Ureter (tissue), 1 donor: ENCODE measurements around the gene PUSL1. TPM values are rescaled to one million over a fixed set of nuclear protein-coding genes. Genes with fewer than 3 reads are reported as not detected.
"Not testable (repeated sequence)": the region's sequence is repeated elsewhere in the genome, so short reads cannot be mapped to it uniquely, and the experiment has no call there.

ENCODE experiments used
- DNase-seq: peaks from one replicate; pipeline ENCODE4 v3.0.0-alpha.2; 2020; ENCODE audit warnings: low spot score
- total RNA-seq: library from RNA; stranded (reverse); gene quantifications from one replicate; pipeline ENCODE4 v1.2.4, GENCODE V29; 2023
- donor health status: DM: yes; HTN: yes; CAD: no.

Gene PUSL1
- total RNA-seq, 1 donor from 2014 or later, result 29.0 TPM

DNA sequence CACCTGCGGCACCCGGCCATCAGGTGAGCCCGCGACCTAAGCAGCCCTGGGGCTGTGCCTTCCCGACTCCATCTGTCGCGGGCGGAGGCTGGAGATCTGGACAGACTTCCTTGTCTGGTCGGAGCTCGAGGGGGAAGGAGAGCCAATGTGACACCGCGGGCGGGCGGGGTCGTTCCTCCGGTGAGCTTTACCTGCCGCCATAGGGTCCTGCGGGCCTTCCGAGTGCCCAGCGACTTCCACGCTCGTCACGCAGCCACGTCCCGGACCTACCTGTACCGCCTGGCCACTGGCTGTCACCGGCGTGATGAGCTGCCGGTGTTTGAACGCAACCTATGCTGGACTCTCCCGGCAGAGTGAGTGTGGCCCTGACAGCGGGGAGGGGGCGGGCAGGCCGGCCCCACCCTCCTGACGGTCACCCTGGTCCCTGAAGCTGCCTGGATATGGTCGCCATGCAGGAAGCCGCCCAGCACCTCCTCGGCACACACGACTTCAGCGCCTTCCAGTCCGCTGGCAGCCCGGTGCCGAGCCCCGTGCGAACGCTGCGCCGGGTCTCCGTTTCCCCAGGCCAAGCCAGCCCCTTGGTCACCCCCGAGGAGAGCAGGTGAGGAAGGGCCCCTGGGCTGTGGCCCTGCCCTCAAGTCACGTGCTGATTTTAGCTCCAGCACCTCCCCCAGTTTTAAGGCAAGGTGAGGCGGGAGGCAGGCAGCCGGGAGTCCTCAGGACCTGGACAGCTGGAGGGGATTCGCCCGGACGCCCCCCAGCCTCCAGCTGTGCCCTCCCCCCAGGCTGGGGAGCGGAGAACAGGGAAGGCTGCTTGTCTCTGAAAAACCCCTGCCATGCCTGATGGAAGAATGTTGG lies 1.1 kb downstream of the PUSL1 start:
- DNase-seq, result peak; percentile 67

DNA sequence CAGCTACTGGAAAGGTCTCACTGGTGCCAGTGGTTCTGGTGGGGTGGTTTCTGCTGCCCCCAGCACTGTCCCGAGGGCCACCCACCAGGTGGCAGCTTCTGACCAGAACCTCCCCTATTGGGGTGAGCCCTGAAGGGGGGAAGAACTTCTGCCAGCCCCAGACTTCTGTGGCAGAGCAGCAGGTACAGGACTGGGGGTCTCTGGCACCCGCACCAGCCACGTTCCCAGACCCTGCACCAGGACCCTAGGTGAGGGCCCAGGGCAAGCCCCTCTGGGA lies 1.6 kb downstream of the PUSL1 start:
- no peak for DNase-seq

DNA sequence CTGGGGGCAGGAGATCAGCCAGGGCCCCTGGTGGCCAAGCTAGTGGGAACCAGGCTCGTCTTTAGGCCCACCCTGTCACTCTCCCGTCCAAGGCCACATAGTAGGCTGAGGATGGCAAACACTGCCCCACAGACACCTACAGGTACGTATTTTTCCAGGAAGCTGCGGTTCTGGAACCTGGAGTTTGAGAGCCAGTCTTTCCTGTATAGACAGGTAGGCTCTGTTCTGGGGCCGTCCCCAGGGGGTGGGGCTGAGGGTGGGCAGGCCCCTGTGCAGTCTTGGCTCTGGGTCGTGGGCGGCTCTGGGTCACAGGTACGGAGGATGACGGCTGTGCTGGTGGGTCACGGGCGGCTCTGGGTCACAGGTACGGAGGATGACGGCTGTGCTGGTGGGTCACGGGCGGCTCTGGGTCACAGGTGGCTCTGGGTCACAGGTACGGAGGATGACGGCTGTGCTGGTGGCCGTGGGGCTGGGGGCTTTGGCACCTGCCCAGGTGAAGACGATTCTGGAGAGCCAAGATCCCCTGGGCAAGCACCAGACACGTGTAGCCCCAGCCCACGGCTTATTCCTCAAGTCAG lies 2.2 kb downstream of the PUSL1 start:
- peak; percentile 79 for DNase-seq

DNA sequence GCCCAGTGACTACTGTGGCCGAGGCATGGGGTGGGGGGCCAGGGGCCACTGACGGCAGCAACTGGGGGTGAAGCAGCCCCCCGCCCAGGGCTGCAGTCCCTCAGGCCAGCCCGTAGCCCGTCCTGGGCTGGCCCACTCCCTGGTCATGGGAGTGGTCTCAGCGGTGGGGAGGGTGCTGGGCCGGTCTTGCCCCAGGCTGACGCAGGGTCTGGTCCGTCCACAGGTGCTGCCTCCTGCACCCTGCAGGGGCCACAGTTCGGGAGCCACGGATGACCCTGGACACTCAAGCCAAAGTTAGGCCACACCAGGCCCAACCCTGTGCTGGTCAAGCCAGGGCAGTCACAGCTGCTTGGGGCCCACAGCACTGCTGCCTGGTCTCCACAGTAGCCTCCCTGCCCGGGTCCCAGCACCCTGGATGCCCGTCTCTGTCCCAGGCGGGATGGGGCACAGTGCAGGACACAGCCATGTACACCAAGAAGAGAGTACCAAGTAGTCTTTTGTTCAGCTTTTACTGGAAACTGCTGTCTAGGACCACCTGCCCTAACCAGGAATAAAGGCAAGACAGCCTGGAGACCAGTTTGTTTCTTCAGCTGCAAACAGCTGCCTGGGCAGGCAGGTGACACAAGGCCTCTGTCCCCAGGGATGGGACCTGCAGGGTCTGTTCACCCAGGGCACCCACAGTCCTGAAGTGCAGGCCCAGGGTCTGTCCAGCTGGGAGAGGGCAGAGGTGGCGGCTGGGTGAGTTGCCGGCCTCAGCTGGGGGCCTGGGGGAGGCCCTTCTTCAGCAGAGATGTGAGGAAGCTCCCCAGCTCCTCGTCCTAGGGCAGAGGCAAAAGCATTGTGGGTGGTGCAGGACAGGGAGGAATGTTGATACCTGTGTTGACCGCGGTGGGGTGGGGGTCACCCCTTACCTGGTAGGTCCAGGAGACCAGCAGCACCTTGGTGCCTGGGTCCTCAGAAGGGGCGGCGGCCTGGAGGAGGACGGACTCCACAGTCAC lies 3.0 kb downstream of the PUSL1 start:
- no peak for DNase-seq

DNA sequence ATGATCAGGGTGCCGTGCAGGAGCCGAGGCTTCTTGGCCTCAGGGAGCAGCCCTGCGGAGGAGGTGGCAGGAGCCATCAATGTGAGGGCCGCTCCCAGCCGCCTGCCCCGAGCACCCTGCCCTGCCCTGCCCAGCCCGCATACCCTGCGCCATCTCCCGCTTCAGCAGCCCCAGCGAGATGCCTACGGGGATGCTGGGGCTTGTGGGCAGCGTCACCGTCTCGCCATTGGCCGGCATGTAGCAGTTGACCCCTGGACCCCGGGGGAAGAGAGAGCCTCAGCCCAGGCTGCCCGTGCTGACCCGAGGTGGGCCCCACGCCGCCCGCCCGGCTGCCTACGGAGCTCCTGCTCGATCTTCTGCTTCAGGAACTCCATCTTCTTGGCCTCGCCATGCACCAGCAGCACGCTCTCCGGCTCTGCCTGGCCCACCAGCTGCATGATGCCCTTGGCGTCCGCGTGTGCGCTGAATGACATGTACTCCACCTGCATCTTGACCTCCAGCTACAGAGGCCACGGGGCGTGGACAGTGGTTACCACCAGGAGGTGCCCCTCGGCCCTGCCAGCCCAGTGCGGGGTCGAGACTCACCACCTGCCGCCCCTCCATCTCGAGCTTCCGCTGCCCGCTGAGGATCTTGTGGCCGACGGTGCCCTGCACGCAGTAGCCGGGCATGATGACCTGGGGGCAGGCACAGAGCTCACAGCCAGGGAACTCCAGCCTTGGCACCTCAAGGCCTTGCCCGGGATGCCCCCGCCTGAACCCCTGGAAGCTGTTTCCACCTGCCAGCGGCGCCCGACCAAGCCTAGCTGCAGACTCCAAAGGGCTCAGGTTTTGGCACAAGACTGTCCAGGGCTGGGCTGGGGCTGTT lies 4.3 kb downstream of the PUSL1 start:
- no peak for DNase-seq

DNA sequence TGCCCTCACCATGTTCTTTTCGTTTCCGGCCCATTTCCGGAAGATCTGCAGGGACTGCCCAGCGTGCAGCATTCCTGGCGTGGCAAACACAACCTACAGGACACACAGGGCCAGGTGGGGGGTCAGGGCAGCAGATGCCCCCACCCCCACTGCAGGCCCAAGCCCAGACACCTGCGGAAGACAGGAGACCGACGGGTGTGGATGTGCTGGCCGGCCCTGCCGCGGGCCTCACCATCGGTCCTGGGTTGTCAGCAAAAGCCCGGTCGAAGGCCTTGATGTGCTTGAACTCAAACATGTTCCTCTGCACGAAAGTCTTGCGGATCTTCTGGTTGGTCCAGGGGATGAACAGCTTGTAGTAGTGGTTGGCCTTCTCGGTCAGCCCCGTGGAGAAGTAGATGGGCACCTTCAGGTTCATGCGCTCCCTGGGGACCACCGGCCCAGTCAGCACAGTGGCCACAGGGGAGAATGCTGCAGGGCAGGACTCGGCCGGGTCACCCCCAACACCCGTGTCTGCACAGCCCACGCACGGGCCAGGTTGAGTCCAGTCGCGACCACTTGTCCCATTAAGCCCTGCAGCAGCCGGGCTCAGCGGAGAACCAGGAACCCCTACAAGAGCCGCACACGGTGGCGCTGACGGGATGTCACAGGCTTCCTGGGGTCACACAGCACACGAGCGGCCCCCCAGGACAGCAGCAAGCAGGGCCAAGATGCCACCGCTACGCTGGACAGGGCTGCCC lies 5.3 kb downstream of the PUSL1 start:
- DNase-seq, result no peak

DNA sequence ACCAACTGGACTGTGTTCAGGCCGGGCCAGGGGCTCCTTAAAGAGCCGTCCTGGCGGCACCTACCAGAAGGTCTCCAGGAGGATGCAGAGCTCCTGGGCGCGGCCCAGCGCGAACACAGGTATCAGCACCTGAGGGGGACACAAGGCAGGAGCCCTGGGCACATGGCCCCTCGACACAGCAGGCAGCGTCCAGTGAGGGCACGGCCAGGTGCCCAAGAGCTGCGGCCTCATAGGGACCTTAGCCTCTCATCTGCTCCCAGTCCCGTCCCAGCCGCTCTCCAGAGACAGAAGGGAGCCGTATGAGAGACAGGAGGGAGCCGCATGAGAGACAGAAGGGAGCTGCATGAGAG lies 5.8 kb downstream of the PUSL1 start:
- DNase-seq, result no peak

DNA sequence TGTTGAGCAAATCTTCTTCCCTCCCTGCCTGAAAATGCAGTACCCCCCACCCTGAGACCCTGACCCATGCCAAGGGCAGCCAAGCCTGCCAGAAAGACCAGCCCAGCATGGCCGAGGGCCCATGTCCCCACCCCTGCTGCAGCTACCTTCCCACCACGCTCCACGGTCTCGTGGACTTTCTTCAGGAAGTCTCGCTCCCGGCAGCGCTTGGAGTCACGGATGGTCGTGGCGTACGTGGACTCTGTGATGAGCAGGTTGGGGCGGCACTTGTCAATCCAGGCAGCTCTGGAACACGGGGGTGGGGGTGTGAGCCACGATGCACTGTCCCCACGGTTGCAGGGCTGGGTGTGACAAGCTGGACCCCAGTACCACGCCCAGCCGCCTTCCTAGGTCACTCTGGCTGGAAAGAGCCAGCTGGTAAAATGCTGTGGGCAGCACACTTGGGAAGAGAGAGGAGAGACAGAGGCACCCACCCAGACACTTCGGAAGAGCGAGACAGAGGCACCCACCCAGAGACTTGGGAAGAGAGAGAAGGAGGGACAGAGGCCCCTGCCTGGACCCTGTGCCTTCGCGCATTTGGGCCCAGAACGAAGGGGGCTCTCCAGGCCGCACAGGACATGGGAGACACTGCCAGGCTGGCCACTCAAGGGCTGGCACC lies 6.4 kb downstream of the PUSL1 start:
- no peak for DNase-seq

DNA sequence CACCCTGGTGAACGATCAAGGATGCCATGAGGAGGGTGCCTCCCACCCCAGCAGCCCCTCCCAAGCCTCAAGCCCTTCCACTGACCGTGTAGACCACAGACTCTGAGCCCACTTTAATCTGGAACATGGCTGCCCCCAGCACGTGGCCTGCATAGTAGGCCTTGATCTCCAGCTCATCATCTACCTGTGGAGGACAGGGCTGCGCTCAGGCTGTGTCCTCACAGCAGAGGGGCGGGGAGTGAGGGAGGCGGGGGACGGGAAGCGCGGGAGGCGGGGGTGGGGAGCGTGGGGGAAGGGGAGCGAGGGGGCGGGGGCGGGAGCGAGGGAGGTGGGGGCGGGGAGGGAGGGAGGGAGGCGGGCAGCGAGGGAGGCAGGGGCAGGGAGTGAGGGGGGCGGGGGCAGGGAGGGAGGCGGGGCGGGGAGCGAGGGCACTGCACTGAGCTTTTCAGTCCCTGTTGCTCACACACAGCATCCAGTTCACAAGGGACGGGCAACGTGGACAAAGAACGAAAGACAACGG lies 7.1 kb downstream of the PUSL1 start:
- DNase-seq, result no peak

DNA sequence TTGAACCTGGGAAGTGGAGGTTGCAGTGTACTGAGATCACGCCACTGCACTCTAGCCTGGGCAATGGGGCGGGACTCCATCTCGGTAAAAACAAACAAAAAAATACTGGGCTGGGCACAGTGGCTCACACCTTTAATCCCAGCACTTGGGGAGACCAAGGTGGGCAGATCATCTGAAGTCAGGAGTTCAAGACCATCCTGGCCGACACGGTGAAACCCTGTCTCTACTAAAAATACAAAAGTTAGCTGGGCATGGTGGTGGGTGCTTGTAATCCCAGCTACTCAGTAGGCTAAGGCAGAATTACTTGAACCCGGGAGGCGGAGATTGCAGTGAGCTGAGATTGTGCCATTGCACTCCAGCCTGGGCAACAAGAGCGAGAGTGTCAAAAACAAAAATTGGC lies 7.8 kb downstream of the PUSL1 start:
- not testable (repeated sequence) for DNase-seq

DNA sequence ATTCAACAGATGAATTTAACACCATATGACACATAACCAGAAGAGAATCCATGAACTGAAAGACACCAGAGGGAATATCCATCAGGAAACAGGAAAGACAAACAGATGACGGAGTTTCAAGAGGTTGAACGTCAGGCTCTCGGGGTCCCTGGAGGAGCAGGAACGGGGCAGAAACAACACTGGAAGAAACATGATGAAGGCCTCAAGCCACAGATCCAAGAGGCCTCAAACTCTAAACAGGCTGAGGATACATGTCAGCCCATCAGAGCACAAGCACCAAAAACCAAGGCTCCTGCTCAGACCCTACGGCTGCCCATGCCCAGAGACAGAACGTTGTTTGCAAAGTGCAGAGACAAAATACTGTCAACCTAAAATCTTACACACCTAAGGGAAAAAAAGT lies 9.0 kb downstream of the PUSL1 start:
- DNase-seq, result no peak

DNA sequence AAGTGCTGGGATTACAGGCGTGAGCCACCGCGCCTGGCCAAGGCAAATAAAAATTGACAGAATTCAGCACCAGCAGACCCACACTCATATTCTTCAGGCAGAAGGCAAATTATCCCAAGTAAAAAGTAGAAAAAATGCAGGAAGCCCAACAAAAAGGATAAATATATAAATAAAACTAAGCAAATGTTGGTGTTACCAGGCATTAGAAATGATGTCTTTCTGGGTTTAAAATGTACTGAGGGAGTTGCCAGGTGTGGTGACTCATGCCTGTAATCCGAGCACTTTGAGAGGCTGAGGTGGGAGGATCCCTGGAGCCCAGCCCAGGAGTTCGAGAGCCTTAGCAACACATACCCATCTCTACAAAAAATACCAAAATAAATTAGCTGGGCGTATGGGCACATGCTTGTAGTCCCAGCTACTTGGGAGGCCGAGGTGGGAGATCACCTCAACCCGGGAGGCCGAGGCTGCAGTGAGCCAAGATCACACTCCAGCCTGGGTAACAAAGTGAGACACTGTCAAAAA lies 9.8 kb downstream of the PUSL1 start:
- peak; percentile 80 for DNase-seq

DNA sequence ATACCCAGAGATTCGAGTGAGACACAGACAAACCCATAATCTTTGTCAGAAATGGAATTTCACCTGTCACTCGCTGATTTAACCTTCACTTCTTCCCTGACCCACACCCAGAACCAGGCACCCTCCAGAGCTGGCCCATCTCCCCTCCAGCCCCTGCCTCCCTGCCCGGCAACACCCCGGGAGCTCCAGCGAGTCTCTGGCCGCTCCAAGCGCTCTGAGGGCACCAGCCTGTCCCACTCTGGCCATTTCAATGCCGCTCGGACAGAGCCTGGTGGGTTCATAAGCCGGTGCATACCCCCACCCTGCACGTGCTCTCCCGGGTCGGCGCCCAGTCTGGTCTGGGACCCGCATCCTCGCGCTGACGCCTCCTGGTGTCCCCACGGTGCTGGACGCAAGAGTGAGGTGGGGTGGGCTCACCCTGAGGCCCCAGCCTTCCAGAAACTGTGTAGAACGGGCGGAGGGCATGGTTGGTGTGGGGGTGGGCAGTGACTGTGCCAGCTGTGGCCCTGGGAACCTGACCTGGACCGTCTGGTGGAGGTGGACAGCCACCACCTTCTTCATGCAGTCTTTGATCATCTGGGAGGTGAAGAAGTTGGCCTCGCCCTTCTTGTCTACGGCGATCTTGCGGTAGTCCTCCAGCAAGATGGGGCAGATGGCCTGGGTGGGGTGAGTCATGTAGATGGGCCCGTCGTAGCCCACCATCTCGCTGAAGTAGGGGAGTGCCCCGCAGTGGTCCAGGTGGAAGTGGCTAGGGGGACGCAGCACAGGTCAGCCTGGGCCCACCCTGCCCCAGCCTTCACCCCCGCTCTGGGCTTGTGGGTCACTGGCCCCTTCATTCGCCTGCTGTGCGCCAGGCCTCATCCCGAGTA lies 10.6 kb downstream of the PUSL1 start:
- DNase-seq, result no peak

DNA sequence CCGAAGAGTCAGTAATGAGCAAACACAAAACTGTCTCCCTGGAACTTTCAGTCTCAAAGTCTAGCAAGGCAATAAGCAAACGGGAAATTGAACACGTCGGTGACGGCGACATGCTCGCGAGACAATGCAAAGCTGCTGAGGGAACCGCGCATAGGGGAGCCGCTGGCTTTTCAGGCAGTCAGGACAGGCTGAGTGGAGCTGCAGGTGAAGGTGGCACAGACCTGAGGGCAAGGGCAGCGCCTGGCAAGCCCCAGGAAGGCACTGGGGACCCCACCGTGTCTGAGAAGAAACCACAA lies 11.2 kb downstream of the PUSL1 start:
- no peak for DNase-seq

DNA sequence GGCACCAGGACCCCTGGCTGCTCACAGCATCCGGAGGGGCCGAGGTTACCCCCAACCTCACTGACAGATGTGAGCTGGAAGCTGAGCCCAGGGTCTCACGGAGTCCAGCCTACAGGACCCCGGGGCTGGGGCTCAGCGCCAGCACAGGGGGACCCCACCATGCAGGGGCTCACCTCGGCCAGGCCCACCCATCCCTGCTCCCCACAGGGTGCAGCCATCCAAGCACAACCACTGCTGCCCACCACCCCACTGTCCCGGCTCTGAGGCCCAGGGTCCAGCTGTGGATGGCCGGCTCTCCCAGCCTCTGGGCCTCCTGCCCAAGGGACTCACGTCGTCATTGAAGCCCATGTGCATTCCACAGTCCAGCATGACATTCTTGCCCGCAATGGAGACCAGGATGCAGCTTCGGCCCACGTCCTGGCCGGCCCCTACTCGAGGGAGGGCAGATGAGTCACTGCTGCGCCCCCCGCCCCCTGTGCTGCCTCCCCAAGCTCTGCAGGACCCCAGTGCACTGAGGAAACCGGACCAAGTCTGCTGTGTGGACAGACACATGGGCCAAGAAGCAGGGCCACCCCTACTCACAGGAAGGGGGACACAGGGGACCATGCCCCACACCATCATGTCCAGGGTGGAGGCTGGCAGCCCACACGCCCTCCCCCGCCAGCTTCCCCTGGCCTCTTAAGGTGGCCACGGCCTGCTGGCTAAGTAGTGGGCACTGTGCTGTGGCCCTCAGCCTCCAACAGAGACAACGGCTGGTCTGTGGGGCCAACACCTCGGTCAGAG lies 12.5 kb downstream of the PUSL1 start:
- no peak for DNase-seq

DNA sequence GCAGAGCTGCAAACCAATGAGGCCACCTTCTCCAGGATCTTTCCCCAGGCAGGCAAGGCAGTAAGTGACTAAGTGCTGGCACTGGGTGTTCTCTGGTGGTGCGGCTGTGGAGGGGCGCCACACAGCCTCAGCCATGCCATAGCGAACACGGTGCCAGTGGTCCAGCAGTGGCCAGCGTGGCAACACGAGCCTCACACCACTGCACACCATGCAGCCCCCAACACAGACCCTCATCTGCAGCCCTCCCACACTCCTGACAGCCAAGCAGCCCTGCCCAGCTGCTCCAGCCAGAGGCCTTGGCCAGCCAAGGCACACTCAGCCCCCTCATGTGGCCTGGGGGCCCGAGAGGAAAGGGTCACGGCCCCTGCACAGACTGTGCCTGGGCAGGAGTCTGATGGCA lies 13.1 kb downstream of the PUSL1 start:
- DNase-seq, result no peak

DNA sequence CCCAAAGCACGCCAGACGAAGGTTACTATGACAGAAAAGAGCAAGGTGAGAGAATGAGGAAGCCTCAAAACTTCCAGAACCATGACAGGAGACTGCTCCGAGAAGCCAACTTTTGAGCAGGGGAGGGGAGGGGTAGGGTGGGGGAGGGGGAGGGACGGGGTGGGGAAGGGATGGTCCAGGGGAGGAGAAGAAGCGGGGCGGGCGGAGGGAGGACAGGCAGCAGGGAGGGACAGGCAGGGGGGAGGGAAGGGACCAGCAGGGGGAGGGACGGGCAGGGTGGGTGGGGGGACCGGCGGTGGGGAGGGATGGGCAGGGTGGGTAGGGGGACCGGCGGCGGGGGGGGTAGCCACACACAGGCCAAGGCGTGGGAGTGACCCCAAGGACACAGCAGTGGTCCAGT lies 14.0 kb downstream of the PUSL1 start:
- DNase-seq, result no peak

DNA sequence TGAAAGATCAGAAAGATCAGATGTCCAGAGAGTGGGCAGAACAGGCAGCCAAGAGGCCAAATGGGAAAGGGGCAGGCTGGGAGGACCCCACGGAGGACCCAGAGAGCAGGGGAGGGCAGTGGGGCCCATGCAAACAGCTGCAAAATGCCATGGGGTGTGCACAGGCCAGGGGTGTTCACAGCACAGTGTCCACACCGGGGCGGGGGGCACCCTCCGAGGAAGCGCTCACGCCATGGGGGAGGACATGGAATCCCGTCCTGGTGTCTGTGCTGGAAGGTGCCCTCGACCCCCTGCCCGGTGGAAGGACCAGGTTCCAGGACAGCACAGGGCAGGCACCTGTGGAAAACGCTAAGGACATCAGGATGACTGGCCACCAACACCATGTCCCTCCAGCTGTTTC lies 14.6 kb downstream of the PUSL1 start:
- no peak for DNase-seq
